ENCODE measurements around the gene GPR31.
"Not testable (repeated sequence)": the region's sequence is repeated elsewhere in the genome, so short reads cannot be mapped to it uniquely, and the experiment has no call there.

The GPR31 gene

GRCh38 chr6:167157863-167158262, at the start of gene GPR31:
Gene GPR31 (minus strand): TSS chr6:167157980. CDS start chr6:167157831, 149 bp downstream.
- ChIA-PET POLR2A (ENCODE audit: low non-redundant PET) (no interaction called here), CTCF (interaction anchor here (0.9 kb wide), 1 partner anchor 16 kb away, joined by 3 read pairs; no protein-coding TSS in a partner anchor)
- no peak for TF ChIP-seq CTCF (conservative IDR thresholded peaks at IDR 0.05; ENCODE audit: low read depth)
- no peak within 1 kb of the TSS for H3K27ac ChIP-seq
- no peak for DNase-seq (ENCODE audit: low spot score)

GRCh38 chr6:167207527-167207926, 49.7 kb upstream of the GPR31 start:
- CTCF ChIA-PET: no interaction called here
- POLR2A ChIA-PET (ENCODE audit: low non-redundant PET): no interaction called here
- TF ChIP-seq CTCF (conservative IDR thresholded peaks at IDR 0.05; ENCODE audit: low read depth): no peak

GRCh38 chr6:167205316-167205715, 47.5 kb upstream of the GPR31 start:
- H3K27ac ChIP-seq; CTCF ChIA-PET; DNase-seq (ENCODE audit: low spot score); POLR2A ChIA-PET (ENCODE audit: low non-redundant PET): not testable (repeated sequence)

More at GRCh38 chr6:167207527-167207926, 49.7 kb upstream of the GPR31 start:
- no peak overlapping the region for H3K27ac ChIP-seq
- no peak for DNase-seq (ENCODE audit: low spot score)

- CTCF ChIA-PET: interaction anchor here (0.5 kb wide), 1 partner anchor 812 kb away, joined by 3 read pairs; no protein-coding TSS in a partner anchor
- DNase-seq (ENCODE audit: low spot score); POLR2A ChIA-PET (ENCODE audit: low non-redundant PET); H3K27ac ChIP-seq: not testable (repeated sequence)
Measured at GRCh38 chr6:167204059-167204348, 46.2 kb upstream of the GPR31 start.

GRCh38 chr6:167203261-167204058, 45.7 kb upstream of the GPR31 start:
- H3K27ac ChIP-seq; DNase-seq (ENCODE audit: low spot score); CTCF ChIA-PET; POLR2A ChIA-PET (ENCODE audit: low non-redundant PET): not testable (repeated sequence)

- CTCF ChIA-PET; POLR2A ChIA-PET (ENCODE audit: low non-redundant PET); H3K27ac ChIP-seq; DNase-seq (ENCODE audit: low spot score): not testable (repeated sequence)
Measured at GRCh38 chr6:167202613-167203012, 44.8 kb upstream of the GPR31 start.

GRCh38 chr6:167200806-167201205, 43.0 kb upstream of the GPR31 start:
- no peak for TF ChIP-seq CTCF (conservative IDR thresholded peaks at IDR 0.05; ENCODE audit: low read depth)
- CTCF ChIA-PET: no interaction called here
- no peak overlapping the region for H3K27ac ChIP-seq
- POLR2A ChIA-PET (ENCODE audit: low non-redundant PET): no interaction called here
- DNase-seq (ENCODE audit: low spot score): no peak

GRCh38 chr6:167195941-167196610, 38.3 kb upstream of the GPR31 start:
- CTCF ChIA-PET; POLR2A ChIA-PET (ENCODE audit: low non-redundant PET); H3K27ac ChIP-seq: not testable (repeated sequence)

GRCh38 chr6:167193515-167194125, 35.8 kb upstream of the GPR31 start:
- CTCF ChIA-PET; POLR2A ChIA-PET (ENCODE audit: low non-redundant PET): not testable (repeated sequence)

More at GRCh38 chr6:167195941-167196610, 38.3 kb upstream of the GPR31 start:
- not testable (repeated sequence) for DNase-seq (ENCODE audit: low spot score)

GRCh38 chr6:167191043-167191583, 33.3 kb upstream of the GPR31 start:
- H3K27ac ChIP-seq; DNase-seq (ENCODE audit: low spot score); CTCF ChIA-PET; POLR2A ChIA-PET (ENCODE audit: low non-redundant PET): not testable (repeated sequence)

More at GRCh38 chr6:167193515-167194125, 35.8 kb upstream of the GPR31 start:
- not testable (repeated sequence) for DNase-seq (ENCODE audit: low spot score); H3K27ac ChIP-seq

- CTCF ChIA-PET; DNase-seq (ENCODE audit: low spot score); H3K27ac ChIP-seq; POLR2A ChIA-PET (ENCODE audit: low non-redundant PET): not testable (repeated sequence)
Measured at GRCh38 chr6:167187275-167187674, 29.5 kb upstream of the GPR31 start.

- DNase-seq (ENCODE audit: low spot score); CTCF ChIA-PET; POLR2A ChIA-PET (ENCODE audit: low non-redundant PET): not testable (repeated sequence)
Measured at GRCh38 chr6:167185101-167185500, 27.3 kb upstream of the GPR31 start.

More at GRCh38 chr6:167185101-167185500, 27.3 kb upstream of the GPR31 start:
- not testable (repeated sequence) for H3K27ac ChIP-seq

Data from RWPE1 (cell line).